ENCODE measurements around the gene TNFSF18.
"Not testable (repeated sequence)": the region's sequence is repeated elsewhere in the genome, so short reads cannot be mapped to it uniquely, and the experiment has no call there.

The TNFSF18 gene

DNA sequence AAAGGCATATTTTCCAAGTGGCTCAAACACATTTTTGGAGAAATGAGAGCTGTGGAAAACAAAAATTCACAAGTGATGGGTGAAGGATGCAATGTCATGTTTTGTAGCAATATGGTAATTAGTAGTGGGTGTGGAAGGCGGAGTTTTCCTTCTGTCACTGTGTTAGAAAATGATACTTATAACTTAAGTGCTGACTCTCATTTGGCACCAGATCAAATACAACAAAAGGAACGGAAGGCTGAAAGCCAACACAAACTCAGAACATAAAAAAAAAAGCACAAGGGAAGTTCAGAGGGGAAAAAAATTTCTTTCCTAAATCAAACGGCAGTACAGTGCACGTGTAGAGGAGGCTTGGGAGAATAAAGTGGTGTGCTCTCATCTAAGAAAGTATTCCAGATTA, at the start of gene TNFSF18:
Gene TNFSF18, minus strand, starts transcription at position 77 of the 400 bp plus-strand sequence. Its CDS starts 45 bp downstream, at position 32.
- no peak for DNase-seq (ENCODE audit: low spot score)

DNA sequence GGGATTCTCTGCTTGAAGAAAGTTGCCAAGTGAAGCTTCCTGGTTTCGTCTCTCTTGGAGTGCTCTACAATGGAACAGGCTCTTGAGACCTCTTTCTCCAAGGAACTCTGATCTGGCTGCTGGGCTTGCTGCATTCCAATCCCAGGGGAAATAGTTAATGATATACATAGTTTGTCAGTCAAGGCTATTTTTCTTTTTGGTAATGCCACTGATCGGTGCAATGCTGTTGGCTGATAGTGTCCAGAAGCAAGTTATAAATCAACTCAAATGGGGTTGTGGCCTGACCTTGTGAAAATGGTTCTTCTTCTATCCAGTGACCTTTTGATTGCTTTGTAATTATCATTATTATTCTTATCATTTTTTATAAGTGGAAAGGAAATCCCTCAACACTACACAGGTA, 48.4 kb upstream of the TNFSF18 start:
- DNase-seq (ENCODE audit: low spot score) = no peak

DNA sequence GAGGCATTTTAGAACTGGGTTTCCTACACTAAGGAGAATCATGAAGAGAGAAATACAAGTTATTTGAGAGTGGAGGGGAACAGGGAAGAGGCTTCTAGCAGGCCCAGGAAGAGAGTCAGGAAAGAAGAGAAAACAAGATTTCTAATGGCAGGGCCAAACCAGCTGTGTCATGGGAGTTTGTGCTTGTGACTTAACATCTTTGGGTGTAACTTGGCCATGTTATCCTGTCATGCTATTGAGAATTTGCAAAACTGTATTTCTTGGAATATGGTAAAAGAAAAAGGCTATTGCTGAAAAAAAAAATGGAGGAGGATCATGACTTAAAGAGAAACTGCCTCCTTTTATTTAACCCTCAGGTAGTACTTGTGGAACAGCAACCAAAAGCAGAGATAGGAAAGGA, 47.4 kb upstream of the TNFSF18 start:
- DNase-seq (ENCODE audit: low spot score) = no peak

DNA sequence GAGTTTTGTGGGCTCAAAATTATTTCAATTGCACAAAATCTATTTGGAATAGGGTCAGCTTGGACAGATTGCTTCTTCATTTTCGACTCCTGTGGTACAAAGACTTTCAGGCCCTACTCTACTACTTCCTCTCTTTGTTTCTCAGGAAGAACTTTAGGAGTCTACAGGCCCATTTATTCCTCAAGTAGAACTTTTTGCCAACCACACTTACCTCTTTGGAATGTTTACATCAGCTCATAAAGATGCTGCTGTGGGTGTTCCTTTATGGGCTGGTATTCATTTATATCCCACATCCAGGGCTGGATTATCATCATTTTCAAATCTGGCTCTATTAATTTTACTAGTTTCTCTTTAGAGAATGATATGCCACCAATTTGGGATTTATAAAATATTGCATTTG, 46.3 kb upstream of the TNFSF18 start:
- DNase-seq (ENCODE audit: low spot score) = no peak

DNA sequence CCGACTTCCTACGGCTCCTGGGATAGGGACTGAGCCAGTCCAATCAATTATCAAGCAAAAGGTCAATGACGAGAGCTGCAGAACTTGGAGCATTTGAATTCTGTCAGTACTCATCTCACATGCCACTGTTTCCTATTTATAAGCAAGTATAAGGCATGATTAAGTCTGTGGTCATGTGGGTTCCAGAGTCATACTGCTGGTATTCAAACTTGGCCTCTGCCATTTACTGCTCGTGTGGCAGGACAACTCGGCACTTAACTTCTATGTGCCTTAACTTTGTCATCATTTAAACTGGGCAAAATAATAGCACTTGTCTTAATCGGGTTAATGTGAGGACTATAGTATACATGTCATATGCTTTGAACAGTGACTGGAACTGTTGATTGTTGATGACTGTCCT, 44.9 kb upstream of the TNFSF18 start:
- DNase-seq (ENCODE audit: low spot score) = no peak

DNA sequence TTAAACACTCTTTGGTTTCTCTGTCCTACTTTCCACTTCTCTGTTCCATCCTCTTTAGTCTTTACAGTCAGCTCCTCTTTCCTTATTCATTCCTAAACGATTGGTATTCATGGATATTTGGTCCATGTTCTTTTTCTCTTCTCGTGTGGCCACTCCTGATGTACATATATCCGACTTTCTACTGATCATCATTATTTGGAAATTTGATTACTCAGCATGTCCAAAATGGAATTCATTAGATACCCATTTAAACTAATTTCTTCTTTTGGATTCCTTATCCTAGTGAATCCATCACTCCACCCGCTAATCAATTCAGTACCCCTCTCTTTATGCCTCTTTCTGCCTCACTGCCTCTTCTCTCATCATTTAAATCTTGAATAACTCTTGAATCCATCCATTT, 43.8 kb upstream of the TNFSF18 start:
- no peak for DNase-seq (ENCODE audit: low spot score)

GRCh38 chr1:173093691-173094445, 43.1 kb upstream of the TNFSF18 start:
- no peak for DNase-seq (ENCODE audit: low spot score)

DNA sequence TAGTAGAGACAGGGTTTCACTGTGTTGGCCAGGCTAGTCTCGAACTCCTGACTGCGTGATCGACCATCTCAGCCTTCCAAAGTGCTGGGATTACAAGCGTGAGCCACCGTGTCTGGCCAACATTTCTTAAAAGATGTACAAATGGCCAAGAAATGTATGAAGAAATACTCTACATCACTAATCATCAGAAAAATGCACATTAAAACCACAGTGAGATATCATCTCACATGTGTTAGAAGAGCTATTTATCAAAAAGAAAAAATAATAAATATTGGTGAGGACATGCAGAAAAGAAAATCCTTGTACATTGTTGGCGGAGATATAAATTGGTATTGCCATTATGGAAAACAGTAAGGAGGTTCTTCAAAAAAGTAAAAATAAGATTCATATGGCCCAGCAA, 33.6 kb upstream of the TNFSF18 start:
- no peak for DNase-seq (ENCODE audit: low spot score)

GRCh38 chr1:173082913-173083312, 32.2 kb upstream of the TNFSF18 start:
- no peak for DNase-seq (ENCODE audit: low spot score)

DNA sequence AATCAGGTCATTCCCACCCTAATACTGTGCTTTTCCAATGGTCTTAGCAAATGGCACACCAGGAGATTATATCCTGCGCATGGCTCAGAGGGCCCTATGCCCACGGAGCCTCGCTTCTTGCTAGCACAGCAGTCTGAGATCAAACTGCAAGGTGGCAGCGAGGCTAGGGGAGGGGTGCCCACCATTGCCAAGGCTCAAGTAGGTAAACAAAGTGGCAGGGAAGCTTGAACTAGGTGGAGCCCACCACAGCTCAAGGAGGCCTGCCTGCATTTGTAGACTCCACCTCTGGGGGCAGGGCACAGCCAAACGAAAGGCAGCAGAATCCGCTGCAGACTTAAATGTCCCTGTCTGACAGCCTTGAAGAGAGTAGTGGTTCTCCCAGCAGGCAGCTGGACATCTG, 23.5 kb upstream of the TNFSF18 start:
- DNase-seq (ENCODE audit: low spot score) = not testable (repeated sequence)

- DNase-seq (ENCODE audit: low spot score) = no peak
Observed at GRCh38 chr1:173064011-173064410, 13.3 kb upstream of the TNFSF18 start.

GRCh38 chr1:173063171-173063570, 12.4 kb upstream of the TNFSF18 start:
- no peak for DNase-seq (ENCODE audit: low spot score)

GRCh38 chr1:173062150-173062938, 11.6 kb upstream of the TNFSF18 start:
- no peak for DNase-seq (ENCODE audit: low spot score)

GRCh38 chr1:173058556-173058955, 7.8 kb upstream of the TNFSF18 start:
- no peak for DNase-seq (ENCODE audit: low spot score)

- DNase-seq (ENCODE audit: low spot score) = no peak
Observed at GRCh38 chr1:173057984-173058383, 7.2 kb upstream of the TNFSF18 start.

DNA sequence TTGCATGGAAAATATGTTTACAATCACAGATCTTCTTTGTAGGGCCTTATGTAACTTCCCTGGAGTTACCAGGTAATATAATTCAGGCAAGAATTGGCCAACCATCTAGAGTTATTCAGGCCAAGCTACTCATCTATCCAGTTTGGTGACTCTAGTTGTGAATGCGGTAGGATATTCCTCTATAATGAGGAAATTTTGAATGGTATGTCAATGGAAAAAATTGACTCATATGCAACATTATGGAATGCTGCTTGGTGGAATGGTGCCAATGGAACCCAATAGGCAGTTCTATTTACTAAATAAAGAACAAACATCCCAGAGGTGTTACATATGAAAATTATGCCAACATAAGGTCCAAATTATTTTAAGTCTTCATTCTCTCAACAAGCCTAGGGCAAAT, 5.6 kb upstream of the TNFSF18 start:
- no peak for DNase-seq (ENCODE audit: low spot score)

DNA sequence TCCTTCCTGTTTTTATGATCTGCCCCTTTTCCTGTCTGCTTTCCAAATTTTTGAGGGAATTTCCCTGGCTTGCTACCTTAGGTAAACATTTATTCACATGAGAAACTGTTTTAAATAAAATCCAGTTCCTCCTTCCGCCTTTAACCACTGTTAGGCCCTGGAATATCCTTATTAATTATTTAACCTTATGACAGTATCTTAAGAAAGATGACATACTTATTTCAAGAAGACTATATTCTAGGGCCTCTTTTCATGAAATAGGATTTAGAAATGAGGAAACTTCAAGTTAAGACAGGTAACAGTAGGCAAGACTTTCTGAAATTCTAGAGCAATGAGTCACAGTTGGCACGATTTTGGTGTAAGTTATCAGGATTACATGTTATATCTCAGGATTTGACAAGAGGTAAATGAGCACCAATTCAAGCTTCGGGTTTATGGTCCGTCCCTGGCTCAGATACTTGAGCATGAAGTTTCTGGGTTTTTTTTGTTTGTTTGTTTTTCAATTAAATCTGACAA, 2.0 kb upstream of the TNFSF18 start:
- no peak for DNase-seq (ENCODE audit: low spot score)

DNA sequence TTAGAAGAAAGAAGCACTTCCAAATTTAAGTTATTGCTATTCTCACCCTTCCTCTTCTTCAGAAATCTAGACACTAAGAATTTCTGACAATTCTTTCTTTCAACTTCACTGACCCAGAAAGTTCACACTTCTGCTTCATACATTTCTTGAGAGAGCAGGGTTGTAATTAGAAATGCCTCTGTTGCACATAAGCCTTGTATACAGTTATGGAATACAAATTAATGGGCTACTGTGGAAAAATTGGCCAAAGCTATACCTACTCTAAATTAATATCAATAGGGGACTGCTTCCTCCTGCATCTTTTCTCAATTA, 1.5 kb downstream of the TNFSF18 start:
- no peak for DNase-seq (ENCODE audit: low spot score)

DNA sequence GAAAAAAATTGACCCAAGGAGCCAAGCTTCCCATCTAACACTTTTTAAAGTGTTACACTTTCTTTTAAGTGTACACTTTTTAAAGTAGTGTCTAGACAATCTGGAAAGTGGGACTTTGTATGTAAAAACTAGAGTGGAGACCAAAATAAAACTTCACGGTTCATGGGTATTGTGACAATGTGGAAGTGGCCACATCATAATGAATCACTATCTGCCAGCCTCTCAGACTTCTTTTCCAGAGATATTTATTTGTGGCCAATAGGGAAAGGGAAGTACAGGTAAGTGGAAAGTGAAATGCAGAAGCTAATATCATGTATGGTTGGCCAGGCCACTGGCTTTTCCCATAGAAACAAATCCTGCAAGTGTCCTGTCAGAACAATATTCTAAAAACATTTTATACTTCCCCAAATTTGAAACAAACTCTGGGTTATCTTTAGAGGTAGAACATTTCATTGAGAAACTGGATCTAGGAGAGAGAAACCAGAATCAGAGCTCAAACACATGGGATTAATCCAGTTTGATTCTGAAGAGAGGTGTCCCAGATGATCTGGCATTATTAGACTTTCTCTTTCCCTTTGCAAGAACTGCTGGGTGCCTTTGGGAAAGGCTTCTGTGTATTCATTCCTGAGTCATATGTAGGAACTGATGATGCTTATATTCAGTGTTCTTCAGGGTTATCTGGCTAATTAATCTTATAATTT, 2.0 kb downstream of the TNFSF18 start:
- DNase-seq (ENCODE audit: low spot score) = no peak

DNA sequence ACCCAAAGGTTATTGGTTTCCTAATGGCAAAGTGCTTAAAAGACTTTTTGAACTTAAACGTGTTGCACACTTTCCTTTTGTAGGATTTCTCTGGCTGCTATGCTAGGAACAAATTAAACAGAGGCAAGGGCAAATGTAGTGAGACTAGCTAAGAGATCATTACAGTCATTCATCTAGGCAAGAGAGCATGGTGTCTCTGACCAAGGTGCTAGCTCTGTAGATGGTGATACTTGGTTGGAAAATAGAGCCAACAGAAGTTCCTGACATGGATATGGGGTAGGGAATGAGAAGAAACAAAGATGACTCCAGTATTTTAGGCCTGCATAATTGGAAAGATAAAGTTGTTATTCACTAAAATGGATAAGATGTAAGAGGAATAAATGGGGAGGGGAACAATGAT, 6.1 kb downstream of the TNFSF18 start:
- no peak for DNase-seq (ENCODE audit: low spot score)

- no peak for DNase-seq (ENCODE audit: low spot score)
Observed at GRCh38 chr1:173043253-173043652, 7.5 kb downstream of the TNFSF18 start.

- no peak for DNase-seq (ENCODE audit: low spot score)
Observed at GRCh38 chr1:173042806-173043205, 7.9 kb downstream of the TNFSF18 start.

- no peak for DNase-seq (ENCODE audit: low spot score)
Observed at GRCh38 chr1:173039626-173040025, 11.1 kb downstream of the TNFSF18 start.

Measured in ecto neural progenitor cell (in vitro differentiated cells).